Type B pancreatic cell (in vitro differentiated cells): ENCODE measurements around the gene AP2A2. TPM values are rescaled to one million over a fixed set of nuclear protein-coding genes. Genes with fewer than 3 reads are reported as not detected.
A peak's percentile ranks its signal among the peaks of the same experiment; 100 is the strongest.

Experiments
- DNase-seq: peaks from one replicate; pipeline ENCODE4 v3.0.0; 2021; ENCODE audit warnings: mixed read lengths; ENCODE audit not compliant: unreplicated experiment; ENCODE audit errors: extremely low spot score
- H3K27ac Mint-ChIP-seq: 2 replicates; pipeline ENCODE4 v1.8.0; 2021; ENCODE audit warnings: mild to moderate bottlenecking, mixed read lengths
- H3K27me3 Mint-ChIP-seq: 2 replicates; pipeline ENCODE4 v1.8.0; 2021; ENCODE audit warnings: mixed read lengths
- H3K36me3 Mint-ChIP-seq: 2 replicates; pipeline ENCODE4 v1.8.0; 2021; ENCODE audit warnings: mixed read lengths
- H3K4me1 Mint-ChIP-seq: one replicate; pipeline ENCODE4 v1.8.0; 2021; ENCODE audit warnings: mixed read lengths; ENCODE audit not compliant: unreplicated experiment
- H3K4me3 Mint-ChIP-seq: 2 replicates; pipeline ENCODE4 v1.8.0; 2021; ENCODE audit warnings: mild to moderate bottlenecking, mixed read lengths
- H3K9me3 Mint-ChIP-seq: 2 replicates; pipeline ENCODE4 v1.8.0; 2021; ENCODE audit warnings: mixed read lengths
- total RNA-seq: library from RNA; stranded (reverse); gene quantifications from 2 replicates; pipeline ENCODE4 v1.2.1, GENCODE V29; 2021; ENCODE audit warnings: low replicate concordance
- TF ChIP-seq, protein P1 (sequence below): fragments of 200-600 bp; sonication (generic); conservative IDR thresholded peaks from 2 replicates; pipeline ENCODE4 v1.5.0; 2021; ENCODE audit warnings: antibody characterized with exemption, mild to moderate bottlenecking

AP2A2 gene
- total RNA-seq, 1 donor from 2014 or later, result 109 TPM

DNA sequence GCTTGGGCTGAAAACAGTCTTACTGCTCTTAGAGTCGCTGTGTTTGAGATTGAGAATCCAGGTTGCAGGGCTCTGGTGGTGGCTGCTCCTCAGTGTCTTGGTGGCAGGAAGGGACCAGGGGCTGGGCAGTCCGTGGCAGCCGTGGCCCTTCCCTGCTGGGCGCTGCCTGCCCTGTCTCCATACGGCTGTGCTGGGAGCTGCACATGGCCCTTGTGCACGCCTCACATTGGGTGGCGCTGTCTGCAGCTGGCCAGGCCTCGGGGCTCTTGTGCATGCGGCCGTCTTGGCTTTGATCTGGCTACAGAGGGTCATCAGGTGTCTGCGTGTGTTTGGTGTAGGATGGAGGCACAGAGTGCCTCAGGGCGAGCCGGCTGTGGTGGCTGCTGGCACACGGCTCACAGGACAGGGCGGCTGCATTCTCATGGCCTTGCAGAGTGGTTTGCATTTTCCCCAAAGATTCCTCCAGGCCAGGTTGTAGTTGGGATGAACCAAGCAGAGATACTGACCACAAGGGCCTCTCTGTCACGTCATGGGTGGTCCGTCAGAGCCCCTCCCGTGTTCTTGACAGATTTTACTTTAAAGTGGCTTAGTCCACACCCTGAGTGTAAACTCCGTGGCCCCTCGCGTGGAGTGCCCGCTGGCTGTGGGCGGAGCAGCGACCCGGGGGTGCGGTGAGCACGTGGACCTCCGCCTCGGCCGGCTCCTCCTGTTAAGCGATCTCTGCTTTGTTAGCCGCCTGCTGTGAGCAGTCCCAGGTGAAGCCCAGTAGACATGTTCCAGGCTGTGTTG lies 76.1 kb downstream of the AP2A2 start:
- DNase-seq, result no peak
- H3K27ac Mint-ChIP-seq, result peak overlapping the region; percentile 78
- peaks cover 18% of the 10 kb centered on the region for H3K36me3 Mint-ChIP-seq
- no peak overlapping the region for H3K4me3 Mint-ChIP-seq
- no peaks in the 10 kb centered on the region for H3K9me3 Mint-ChIP-seq
- peaks cover 30% of the 10 kb centered on the region for H3K4me1 Mint-ChIP-seq
- no peaks in the 10 kb centered on the region for H3K27me3 Mint-ChIP-seq
- TF ChIP-seq, protein P1, sequence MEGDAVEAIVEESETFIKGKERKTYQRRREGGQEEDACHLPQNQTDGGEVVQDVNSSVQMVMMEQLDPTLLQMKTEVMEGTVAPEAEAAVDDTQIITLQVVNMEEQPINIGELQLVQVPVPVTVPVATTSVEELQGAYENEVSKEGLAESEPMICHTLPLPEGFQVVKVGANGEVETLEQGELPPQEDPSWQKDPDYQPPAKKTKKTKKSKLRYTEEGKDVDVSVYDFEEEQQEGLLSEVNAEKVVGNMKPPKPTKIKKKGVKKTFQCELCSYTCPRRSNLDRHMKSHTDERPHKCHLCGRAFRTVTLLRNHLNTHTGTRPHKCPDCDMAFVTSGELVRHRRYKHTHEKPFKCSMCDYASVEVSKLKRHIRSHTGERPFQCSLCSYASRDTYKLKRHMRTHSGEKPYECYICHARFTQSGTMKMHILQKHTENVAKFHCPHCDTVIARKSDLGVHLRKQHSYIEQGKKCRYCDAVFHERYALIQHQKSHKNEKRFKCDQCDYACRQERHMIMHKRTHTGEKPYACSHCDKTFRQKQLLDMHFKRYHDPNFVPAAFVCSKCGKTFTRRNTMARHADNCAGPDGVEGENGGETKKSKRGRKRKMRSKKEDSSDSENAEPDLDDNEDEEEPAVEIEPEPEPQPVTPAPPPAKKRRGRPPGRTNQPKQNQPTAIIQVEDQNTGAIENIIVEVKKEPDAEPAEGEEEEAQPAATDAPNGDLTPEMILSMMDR, result no peak

DNA sequence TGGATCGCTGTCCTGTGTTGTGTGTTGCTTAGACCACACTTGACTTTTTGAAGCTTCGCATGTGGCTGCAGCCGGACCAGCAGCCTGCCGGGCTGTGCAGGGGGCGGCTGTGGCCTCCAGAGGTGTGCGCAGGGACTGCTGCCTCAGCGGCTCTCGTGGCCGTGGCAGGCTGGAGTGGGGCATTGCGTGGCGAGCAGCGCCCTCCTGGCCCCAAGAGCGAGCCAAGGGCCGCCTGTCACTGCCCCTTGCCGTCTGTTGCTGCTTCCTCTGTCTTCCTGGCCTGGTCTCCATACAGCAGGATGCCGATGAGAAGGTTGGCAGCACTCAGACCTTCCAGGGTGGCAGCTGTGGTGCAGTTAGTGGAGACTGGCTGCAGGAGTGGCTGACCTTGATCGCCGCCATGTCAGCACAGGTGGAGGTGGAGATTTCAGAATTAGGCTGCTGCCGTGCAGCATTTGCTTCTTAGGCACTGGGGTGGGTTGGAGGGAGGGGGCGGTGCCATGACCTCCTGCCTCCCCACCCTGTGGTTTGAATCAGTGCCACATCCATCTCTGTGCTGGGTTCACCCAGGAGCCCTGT lies 76.8 kb downstream of the AP2A2 start:
- Mint-ChIP-seq H3K36me3 (peaks cover 20% of the 10 kb centered on the region), H3K4me3 (no peak overlapping the region), H3K27me3 (no peaks in the 10 kb centered on the region), H3K4me1 (peaks cover 31% of the 10 kb centered on the region), H3K9me3 (no peaks in the 10 kb centered on the region), H3K27ac (no peak overlapping the region)
- TF ChIP-seq, protein P1, result no peak
- no peak for DNase-seq

DNA sequence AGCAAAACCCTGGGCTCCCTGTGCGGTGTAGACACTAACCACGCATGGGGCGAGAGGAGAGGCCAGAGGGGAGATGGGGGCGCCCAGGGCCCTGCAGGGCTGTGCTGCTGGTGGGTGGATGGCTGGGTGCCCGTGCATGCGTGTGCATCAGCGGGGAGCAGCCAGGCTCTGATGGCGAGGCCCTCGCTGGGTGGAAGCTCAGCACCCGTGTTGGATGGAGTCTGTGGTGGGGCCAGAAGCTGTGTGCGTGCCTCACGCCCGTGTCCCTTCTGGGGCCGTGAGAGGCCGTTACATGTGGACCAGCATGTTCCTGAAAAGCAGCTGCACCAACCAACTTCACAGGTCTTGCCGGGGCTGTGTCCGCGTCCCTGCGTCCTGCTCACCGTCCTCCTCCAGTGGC lies 77.5 kb downstream of the AP2A2 start:
- no peak for DNase-seq
- H3K27me3 Mint-ChIP-seq, result no peaks in the 10 kb centered on the region
- peaks cover 20% of the 10 kb centered on the region for H3K36me3 Mint-ChIP-seq
- no peak overlapping the region for H3K4me3 Mint-ChIP-seq
- peaks cover 31% of the 10 kb centered on the region for H3K4me1 Mint-ChIP-seq
- H3K9me3 Mint-ChIP-seq, result no peaks in the 10 kb centered on the region
- no peak overlapping the region for H3K27ac Mint-ChIP-seq
- TF ChIP-seq, protein P1, result no peak

DNA sequence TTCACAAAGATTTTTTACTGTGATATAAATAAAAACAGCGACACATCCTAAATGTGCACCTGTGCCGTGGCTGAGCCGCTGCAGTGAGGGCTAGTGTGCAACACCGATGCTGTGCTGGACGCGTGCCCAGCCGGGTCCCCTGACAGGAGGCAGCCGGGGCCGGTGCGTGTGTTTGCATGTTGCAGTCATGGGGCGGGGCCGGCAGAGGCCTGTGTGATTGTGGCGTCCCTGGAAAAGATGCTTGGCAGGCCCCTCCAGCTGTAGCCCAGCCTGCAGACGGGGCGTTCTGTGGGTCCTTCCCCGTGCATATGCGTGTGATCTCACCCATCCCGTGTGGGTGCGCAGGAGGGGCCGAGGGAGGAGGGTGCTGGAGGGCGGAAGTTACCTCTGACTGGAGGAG lies 80.3 kb downstream of the AP2A2 start:
- Mint-ChIP-seq H3K4me3 (no peak overlapping the region), H3K4me1 (peaks cover 26% of the 10 kb centered on the region), H3K27ac (peak overlapping the region; percentile 10), H3K36me3 (peaks cover 25% of the 10 kb centered on the region), H3K27me3 (no peaks in the 10 kb centered on the region), H3K9me3 (no peaks in the 10 kb centered on the region)
- DNase-seq, result no peak
- TF ChIP-seq, protein P1, result no peak

DNA sequence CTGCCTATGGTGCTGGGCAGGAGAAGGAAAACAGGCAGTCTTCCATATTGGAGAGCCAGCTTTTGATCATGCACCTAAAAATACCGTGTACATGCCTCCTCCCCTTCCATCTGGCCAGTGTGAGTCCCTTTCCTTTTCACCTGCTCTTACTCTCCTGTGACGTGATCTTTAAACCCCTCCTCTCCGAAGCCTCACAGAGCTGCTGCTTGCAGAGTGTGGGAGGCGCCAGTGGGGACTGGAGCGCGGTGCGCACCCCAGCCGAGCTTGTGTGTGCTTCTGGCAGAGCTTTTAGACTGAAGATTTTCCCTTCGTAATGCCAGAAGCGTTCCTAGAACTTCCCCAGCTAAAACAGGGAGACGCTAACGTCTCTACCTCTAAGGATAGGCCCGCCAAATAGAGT lies 81.1 kb downstream of the AP2A2 start:
- no peak for DNase-seq
- Mint-ChIP-seq H3K9me3 (no peaks in the 10 kb centered on the region), H3K36me3 (peaks cover 18% of the 10 kb centered on the region), H3K27me3 (no peaks in the 10 kb centered on the region), H3K4me1 (peaks cover 19% of the 10 kb centered on the region), H3K27ac (peak overlapping the region; percentile 21), H3K4me3 (no peak overlapping the region)
- TF ChIP-seq, protein P1, result no peak
